HepG2 (cell line): ENCODE data around the gene ARHGEF3. TPM values are rescaled to one million over a fixed set of nuclear protein-coding genes. Genes with fewer than 3 reads are reported as not detected.
A peak's percentile ranks its signal among the peaks of the same experiment; 100 is the strongest.

Source experiments
- ASH2L ChIP-seq: fragments of 300-600, 200-600 bp; sonication (generic); IDR thresholded peaks from 2 replicates; pipeline ENCODE4 v1.7.0; 2017; ENCODE audit warnings: low read depth, mild to moderate bottlenecking, moderate library complexity, mixed read lengths, low read length; ENCODE audit not compliant: insufficient read length
- BCL6 ChIP-seq: IDR thresholded peaks from 2 replicates; pipeline ENCODE4 v1.6.1; 2016; ENCODE audit warnings: missing genetic modification reagents, missing compliant biosample characterization
- DMAP1 ChIP-seq: IDR thresholded peaks from 2 replicates; pipeline ENCODE4 v1.6.1; 2016
- FOXM1 ChIP-seq: sonication (generic); formaldehyde crosslinking; IDR thresholded peaks from 2 replicates; pipeline ENCODE4 v1.5.0; 2020; ENCODE audit warnings: missing genetic modification reagents
- KAT8 ChIP-seq: IDR thresholded peaks from 2 replicates; pipeline ENCODE4 v1.6.1; 2016; ENCODE audit warnings: missing genetic modification reagents, missing compliant biosample characterization
- KDM1A ChIP-seq: IDR thresholded peaks from 2 replicates; pipeline ENCODE4 v1.6.1; 2016; ENCODE audit warnings: missing compliant biosample characterization
- MLX ChIP-seq: IDR thresholded peaks from 2 replicates; pipeline ENCODE4 v1.6.1; 2016
- NKX3-1 ChIP-seq: sonication (generic); formaldehyde crosslinking; IDR thresholded peaks from 2 replicates; pipeline ENCODE4 v1.5.0; 2020; ENCODE audit warnings: missing genetic modification reagents
- ONECUT2 ChIP-seq: sonication (generic); formaldehyde crosslinking; IDR thresholded peaks from 2 replicates; pipeline ENCODE4 v1.4.0; 2020; ENCODE audit warnings: missing genetic modification reagents
- PATZ1 ChIP-seq: sonication (generic); formaldehyde crosslinking; IDR thresholded peaks from 2 replicates; pipeline ENCODE4 v1.4.0; 2020; ENCODE audit warnings: missing genetic modification reagents
- PAXIP1 ChIP-seq: sonication (generic); formaldehyde crosslinking; conservative IDR thresholded peaks from 2 replicates; pipeline ENCODE4 v1.4.0; 2020; ENCODE audit warnings: mild to moderate bottlenecking, missing genetic modification reagents, moderate library complexity
- SMAD9 ChIP-seq: sonication (generic); formaldehyde crosslinking; IDR thresholded peaks from 2 replicates; pipeline ENCODE4 v1.5.1; 2020; ENCODE audit warnings: mild to moderate bottlenecking, missing genetic modification reagents
- TAF1 ChIP-seq: sonication (generic); formaldehyde crosslinking; IDR thresholded peaks from 2 replicates; pipeline ENCODE4 v1.4.0; 2020; ENCODE audit warnings: missing genetic modification reagents
- TFAP4 ChIP-seq: sonication (generic); IDR thresholded peaks from 2 replicates; pipeline ENCODE4 v1.6.1; 2016; ENCODE audit warnings: low read depth, borderline replicate concordance
- TFE3 ChIP-seq: IDR thresholded peaks from 2 replicates; pipeline ENCODE4 v1.6.1; 2016
- XRCC5 ChIP-seq: fragments of 200-400 bp; formaldehyde crosslinking; optimal IDR thresholded peaks from 2 replicates; pipeline ENCODE3; 2017; ENCODE audit warnings: mild to moderate bottlenecking, low read length
- ZBTB20 ChIP-seq: sonication (generic); formaldehyde crosslinking; IDR thresholded peaks from 2 replicates; pipeline ENCODE4 v1.8.1; 2023; ENCODE audit warnings: missing genetic modification reagents, low read depth, mild to moderate bottlenecking, borderline replicate concordance
- ZIK1 ChIP-seq: sonication (generic); formaldehyde crosslinking; IDR thresholded peaks from 2 replicates; pipeline ENCODE4 v1.5.0; 2020; ENCODE audit warnings: mild to moderate bottlenecking, low read depth, missing genetic modification reagents, borderline replicate concordance
- ZKSCAN8 ChIP-seq: IDR thresholded peaks from 2 replicates; pipeline ENCODE4 v1.6.1; 2016; ENCODE audit warnings: borderline replicate concordance, missing genetic modification reagents, missing compliant biosample characterization
- ZNF503 ChIP-seq: sonication (generic); formaldehyde crosslinking; IDR thresholded peaks from 2 replicates; pipeline ENCODE4 v1.4.0; 2020; ENCODE audit warnings: missing genetic modification reagents
- polyA plus RNA-seq, 8 experiments: library from polyadenylated mRNA; depleted of rRNA in 3 of 8; stranded (reverse) in 7 of 8; unstranded in 1 of 8; fragments of >200 nt; fragmentation: Illumina TruSeq in 4 of 8; extraction: Trizol in 4 of 8; gene quantifications; 2 replicates each; pipeline versions ENCODE4 v1.2.1 to v1.2.3, GENCODE V29; 2011 to 2016; ENCODE audit warnings: low read depth in 4 of 8, missing spikeins in 1 of 8, mixed read lengths in 1 of 8; ENCODE audit not compliant: insufficient read depth in 1 of 8
- total RNA-seq, 5 experiments: library from RNA; depleted of rRNA; stranded (reverse); fragments of >200 nt; fragmentation: Illumina TruSeq; extraction: Trizol; gene quantifications; 2 replicates each; pipeline ENCODE4 v1.2.3, GENCODE V29; 2016; ENCODE audit warnings: low read depth in 1 of 5

The ARHGEF3 gene
- total and polyA plus RNA-seq, 2 of the 13 experiments (the other 11 are each of a cell fraction or from before 2014, with no cell fraction given): 14.8 to 23.1 TPM

- TF ChIP-seq ZNF503 (CRISPR knock-in tag): peak; percentile 90
- TF ChIP-seq KAT8 (CRISPR knock-in tag): peak; percentile 63; the same call in 1 of the 2 replicates
- peak; percentile 54 for TF ChIP-seq PATZ1 (CRISPR knock-in tag)
- TF ChIP-seq MLX: 0 out of 2 replicates have a peak, but pooled peaks have one; percentile 46
- peak; percentile 43; the same call in 1 of the 2 replicates for TF ChIP-seq TFAP4
- TF ChIP-seq ONECUT2 (CRISPR knock-in tag): peak; percentile 90
- no peak for TF ChIP-seq SMAD9 (CRISPR knock-in tag)
- TF ChIP-seq BCL6: peak; percentile 97
- no peak for TF ChIP-seq ZIK1 (CRISPR knock-in tag)
- TF ChIP-seq FOXM1 (CRISPR knock-in tag): no peak
- TF ChIP-seq NKX3-1 (CRISPR knock-in tag): 0 out of 2 replicates have a peak, but pooled peaks have one; percentile 38
- TF ChIP-seq PAXIP1: peak; percentile 88
- TF ChIP-seq ZBTB20 (CRISPR knock-in tag): peak; percentile 67
- 0 out of 2 replicates have a peak, but pooled peaks have one; percentile 85 for TF ChIP-seq ZKSCAN8 (CRISPR knock-in tag)
- no peak for TF ChIP-seq XRCC5
- TF ChIP-seq DMAP1 (CRISPR knock-in tag): 0 out of 2 replicates have a peak, but pooled peaks have one; percentile 47
- no peak for TF ChIP-seq TAF1 (CRISPR knock-in tag)
- peak; percentile 60 for TF ChIP-seq ASH2L
- TF ChIP-seq KDM1A (CRISPR knock-in tag): 0 out of 2 replicates have a peak, but pooled peaks have one; percentile 73
- TF ChIP-seq TFE3 (CRISPR knock-in tag): peak; percentile 57; the same call in 1 of the 2 replicates
These were observed 19.5 kb downstream of the ARHGEF3 start (continued) for GRCh38 chr3:56782215-56782614.
